Frontal cortex (tissue), 4 donors: ENCODE measurements around the gene ATG9A. TPM values are rescaled to one million over a fixed set of nuclear protein-coding genes. Genes with fewer than 3 reads are reported as not detected.

Experiments
- DNase-seq, 2 donors: peaks; one replicate each; pipeline ENCODE4 v3.0.0; 2012; ENCODE audit warnings: low spot score in 2 of 2
- FAIRE-seq: peaks from 2 replicates; lab custom pipeline; 2012; peaks lifted over from hg19 to GRCh38; lab: Jason Lieb, UNC
- total RNA-seq: library from RNA; depleted of rRNA; stranded (reverse); fragments of >200 nt; gene quantifications from one replicate; pipeline ENCODE4 v1.2.3, GENCODE V29; 2014
- donor health status: control.
- donor health status: control.
- donor health status: control.

Gene ATG9A
- total RNA-seq, 1 donor from 2014 or later, result 19.6 TPM

DNA sequence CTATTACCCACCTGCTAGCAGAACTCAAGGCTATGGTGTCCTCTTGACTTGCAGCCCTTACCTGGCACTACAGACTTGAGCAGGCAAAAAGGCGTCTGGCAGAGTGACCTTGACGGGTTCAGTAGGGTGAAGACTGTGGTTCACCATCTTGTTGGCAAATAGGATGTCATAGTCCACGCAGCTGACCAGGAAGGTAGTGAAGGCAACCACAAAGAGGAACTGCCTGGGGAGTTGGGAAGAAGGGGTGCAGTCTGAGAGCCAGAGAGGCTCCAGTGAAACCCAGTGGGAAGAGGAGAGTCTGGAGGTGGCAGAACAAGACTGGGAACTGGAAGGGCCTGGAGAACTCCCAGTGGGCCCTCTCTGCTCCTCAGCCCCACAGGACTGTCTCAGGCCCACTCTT is 4.1 kb downstream of the ATG9A start:
- no peak for FAIRE-seq

DNA sequence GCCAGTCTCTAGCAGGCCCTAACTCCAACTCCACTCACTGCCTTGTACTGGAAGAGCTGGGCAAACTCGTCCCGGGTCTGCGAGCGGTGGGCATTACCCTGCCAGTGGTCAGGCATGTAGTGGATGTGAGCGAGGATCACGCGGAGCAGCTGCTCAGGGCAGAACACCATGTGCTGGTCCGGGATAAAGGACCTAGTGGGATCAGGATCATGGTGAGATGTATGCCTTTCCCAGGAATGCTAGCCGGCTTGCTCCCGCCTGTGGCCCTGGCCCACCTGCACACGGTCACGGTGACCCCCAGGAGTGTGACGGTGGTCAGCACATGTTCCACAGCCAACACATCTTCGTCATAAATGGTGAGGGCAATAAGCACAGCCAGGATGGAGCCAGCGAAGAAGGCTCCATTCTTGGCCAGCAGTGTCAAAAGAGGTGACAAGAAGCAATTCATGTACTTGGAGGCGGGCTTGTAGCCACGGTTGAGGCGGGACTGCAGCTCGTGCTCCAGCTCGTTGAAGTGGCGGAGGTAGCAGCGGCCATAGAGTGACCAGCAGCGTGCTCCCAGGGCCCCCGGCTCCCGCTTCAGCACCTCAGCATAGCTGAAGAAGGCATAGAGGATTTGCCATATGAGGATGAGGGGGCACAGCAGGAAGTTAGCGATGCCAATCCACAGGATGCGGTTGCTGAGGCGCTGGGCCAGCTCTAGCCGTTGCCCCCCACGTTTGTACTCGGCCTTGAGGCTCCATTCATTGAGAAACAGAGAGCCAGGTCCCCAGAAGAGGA is 5.4 kb downstream of the ATG9A start:
- DNase-seq (no peak), FAIRE-seq (no peak)

More for the DNA sequence above, 4.1 kb downstream of the ATG9A start:
- no peak for DNase-seq

DNA sequence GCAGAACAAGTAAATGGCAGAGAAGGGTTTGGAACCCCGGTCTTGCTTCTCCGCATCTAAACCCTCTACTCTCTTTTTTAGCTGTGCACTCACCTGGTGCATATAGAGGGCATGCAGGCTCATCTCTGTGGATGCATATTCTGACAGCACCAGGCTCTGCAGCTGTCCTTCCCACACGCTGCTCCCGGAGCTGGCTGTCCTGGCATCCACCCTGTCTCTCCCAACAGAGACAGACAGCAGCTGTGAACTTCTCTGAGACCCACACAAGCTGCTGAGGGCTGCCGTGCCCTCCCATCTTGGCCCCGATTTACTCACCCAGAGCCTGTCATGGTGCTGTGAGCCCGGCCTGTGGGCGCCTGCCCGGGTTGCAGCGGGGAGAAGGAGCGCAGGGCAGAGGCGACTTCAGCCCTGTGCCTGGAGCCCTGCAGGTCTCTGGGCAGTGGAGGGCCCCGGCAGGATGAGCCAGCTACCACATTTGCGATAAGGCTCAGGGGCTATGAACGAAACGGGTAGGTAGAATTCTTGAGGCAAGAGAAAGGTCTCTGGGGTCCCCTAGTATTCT is 7.4 kb downstream of the ATG9A start:
- FAIRE-seq (no peak), DNase-seq (no peak)

DNA sequence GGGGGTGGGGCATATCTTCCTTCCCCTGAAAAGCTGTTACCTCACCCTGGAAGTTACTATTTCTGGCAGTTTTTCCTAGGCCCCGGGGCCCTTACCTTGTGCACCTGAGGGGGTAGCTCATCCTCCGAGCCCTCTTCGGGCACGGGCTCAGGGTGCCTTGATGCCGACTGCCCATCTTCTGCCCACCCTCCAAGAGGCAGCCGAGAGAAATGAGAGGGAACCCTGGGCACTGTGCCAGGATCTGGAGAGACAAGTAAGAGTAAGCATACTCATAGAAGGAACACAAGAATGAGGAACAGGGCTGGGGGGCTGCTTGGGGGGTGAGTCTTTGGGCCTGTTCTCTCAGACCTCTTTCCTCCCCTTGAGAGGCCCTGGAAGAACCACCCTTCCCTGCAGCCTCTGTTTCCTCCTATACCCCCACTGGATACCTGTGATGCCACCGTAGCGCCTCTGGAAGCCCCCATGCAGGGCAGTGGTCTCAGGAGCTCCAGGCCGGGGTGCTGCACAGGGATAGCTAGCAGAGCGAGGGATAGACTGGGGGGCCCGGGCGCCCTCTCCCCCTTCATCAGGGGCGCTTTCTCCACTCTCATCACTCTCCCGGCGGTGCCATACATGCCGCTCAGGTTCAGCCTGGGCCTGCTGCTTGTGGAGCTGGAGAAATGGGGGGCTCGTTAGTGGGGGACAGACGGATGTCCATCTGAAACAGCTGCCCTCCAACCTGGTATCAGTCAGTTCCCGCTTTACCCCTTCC is 8.6 kb downstream of the ATG9A start:
- no peak for FAIRE-seq
- no peak for DNase-seq

DNA sequence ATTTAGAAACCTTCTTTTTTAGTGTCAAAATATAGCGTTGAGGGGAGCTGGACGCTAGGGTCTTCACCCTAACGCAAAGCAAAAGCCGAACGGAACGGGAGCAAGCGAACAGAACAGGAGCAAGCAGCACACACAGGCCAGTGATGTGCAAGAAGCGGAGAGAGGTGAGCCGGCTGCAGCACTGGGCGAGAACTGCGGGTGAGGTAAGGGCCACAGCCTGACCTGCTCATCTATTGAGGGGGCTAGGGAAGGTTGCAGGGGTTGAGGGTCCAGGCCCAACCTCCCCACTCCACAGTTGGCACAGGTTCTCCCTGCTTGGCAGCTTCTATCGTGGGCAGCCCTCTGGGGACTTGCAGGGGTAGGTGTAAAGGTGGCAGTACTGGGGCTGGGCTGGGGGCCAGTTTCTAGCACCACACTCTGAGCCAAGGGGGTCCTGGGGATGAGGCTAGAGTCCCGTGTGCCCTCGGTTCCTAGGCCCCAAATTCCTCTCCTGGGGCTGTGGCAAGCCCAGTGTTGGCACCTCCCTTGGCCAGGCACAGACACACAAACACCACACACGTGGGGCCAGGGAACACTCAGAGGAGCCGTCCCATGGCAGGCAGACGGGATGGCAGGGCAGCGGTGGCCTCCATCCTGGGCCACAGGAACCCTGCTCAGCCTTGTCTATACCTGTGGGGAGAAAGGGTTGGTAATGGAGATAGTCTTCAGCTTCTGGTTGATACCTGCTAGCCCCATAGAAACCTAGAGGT is 9.5 kb downstream of the ATG9A start:
- DNase-seq (no peak), FAIRE-seq (no peak)

DNA sequence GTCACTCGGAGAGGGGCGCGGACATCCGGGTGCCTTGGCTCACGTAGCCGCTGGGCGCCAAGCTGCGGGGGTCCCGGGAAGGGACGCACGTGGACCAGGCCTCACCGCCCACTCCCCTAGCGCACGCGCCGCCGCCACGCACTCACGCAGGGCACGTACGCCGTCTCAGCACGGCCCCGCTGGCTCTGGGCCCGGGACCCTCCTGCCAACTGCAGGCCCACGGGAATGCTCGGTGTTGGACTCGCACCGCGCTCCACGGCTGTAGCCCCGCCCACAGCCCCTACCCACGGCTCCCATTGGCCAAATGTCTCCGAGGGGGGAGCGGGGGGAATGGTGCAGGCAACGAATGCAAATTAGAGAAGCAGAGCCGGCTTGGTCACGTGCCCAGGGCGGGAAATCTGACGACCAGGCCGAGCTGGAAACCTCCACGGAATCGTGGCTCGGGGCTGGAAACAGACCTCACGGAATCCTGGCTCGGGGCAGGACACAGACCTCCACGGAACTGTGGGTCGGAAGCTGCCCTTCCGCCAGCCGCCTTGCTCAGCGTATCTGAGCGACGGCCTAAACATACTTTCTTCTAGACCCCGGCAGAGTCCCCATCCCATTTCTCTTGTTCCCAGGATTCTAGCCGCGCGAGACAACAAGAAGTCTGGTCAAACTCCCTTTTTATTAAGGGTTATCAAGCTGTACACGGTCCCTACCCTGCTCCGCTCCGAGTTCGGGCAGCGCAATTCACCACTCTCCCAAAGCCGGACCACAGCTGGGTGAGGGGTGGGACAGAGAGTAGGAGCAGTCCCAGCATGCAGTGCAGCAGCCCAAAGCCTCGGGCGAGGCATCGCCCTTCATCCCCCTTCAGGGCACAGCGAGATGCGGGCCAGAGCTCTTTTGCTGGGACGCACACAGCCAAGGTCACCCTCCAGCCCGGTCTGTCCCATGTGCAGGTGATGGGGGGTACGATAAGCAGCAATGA is 10.4 kb downstream of the ATG9A start, which contains the start of gene ABCB6:
Gene ABCB6 (minus strand): TSS at position 227 of the 970 bp plus-strand sequence. CDS start 285 bp downstream, outside the sequence.
- FAIRE-seq (peak; percentile 8), DNase-seq (peak; percentile 95 to 98)

DNA sequence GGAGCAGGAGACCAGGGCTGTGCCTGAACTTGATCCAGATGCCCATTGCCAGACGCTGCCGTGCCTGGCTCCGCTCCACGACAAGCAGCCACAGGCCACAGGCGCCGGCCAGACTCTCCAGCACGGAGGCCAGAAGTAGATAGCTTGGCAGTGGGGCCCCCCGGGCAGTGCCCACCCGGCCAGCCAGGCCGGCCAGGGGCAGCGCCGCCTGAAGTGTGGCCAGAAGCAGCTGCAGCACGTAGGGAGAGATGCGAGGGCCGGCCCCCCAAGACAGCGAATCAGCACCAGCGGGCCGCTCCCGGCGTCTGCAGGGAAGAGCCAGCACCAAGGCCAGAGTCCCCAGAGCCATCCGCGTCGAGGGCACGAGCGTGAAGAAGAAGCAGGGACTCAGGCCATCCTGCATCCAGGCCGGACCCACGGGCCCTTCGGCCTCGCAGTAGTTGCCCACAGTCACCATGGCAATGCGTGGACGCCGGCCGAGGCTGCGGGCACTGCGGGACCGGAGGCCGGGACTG is 11.2 kb downstream of the ATG9A start:
- FAIRE-seq, result no peak

DNA sequence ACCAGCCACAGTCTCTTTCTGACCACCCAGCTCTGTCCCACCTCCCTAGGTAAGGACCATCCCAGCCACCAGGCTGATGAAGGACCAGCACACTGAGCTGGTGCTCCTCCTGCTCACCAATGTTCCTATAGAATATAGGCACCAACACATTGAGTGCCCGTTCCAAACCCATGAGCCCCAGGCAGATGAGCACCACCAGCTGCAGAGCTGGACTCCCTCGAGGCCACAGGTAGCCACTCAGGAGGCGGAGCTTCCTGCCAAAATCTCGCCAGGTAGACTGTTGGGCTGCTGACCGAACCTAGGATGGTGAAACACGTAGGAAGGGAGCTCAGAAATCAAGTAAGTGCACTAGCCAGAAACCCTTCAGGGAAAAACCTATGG is 12.9 kb downstream of the ATG9A start:
- FAIRE-seq (no peak), DNase-seq (no peak)

More for the DNA sequence above, 11.2 kb downstream of the ATG9A start:
- DNase-seq, result peak in 1 of 2 donors; percentile 56

DNA sequence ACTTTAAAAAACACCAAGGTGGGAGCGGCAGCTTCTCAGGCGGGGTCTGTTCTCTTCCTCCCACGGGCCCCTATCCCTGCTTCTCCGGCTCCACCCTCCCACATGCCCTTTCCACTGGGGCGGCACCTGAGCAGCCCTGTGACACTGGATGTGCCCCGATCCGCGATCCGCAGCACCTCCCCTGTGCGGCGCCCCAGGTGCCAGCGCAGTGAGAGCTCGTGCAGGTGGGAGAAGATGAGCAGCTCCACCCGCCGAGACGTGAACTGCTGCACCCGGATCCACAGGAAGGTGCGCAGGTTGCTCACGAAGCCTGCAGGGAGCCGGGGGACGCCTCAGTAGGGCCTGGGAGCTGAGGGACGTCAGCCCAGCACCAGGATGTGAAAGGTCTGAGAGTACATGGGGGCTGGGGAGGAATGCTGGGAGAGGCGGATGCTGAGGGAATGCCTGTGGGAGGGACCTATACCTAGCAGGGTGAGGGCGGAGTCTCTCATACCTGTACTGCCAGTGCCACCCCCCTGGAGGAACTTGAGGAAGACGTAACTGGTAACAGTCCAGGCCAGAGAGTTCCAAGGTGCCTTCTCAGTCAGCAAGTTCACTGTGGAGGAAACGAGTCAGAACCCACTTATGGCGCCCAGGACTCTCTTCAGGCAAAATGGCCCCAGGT is 13.4 kb downstream of the ATG9A start:
- DNase-seq, result no peak
- FAIRE-seq, result no peak

DNA sequence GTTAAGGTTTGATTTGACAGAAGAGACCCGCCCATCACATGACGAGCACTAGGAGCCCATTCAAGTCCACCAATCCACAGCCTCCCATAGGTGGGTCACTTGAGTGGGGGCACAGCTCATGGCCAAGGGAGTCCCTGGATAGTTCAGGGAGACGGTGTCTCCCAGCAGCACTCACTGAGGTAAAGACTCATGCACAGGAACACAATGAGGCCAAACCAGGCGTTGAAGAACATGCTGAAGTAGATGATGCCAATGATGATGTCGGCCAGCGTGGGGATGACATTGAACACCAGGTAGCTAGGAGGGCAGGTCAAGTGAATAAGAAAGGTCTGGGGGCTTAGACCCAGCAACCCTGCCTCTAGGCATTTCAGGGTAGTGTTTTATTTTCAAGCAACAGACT is 14.7 kb downstream of the ATG9A start:
- DNase-seq (no peak), FAIRE-seq (no peak)

DNA sequence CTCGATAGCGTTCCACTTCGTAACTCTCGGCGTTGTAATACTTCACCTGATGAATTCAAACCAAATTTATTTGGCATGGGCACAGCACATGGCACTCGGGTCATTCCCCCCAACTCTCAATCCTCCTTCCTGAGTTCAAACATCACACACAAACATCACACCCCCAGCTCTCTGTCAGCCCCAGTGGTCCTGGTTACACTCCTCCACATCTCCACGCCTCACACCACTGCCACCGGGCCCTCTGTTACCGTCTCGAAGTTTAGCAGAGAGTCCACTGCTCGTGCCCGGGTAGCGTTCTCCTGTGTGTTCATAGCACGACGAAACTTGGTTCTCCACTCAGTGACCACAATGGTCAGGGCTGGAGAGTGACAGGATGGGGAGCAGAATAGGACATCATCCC is 15.3 kb downstream of the ATG9A start:
- DNase-seq, result no peak
- no peak for FAIRE-seq

DNA sequence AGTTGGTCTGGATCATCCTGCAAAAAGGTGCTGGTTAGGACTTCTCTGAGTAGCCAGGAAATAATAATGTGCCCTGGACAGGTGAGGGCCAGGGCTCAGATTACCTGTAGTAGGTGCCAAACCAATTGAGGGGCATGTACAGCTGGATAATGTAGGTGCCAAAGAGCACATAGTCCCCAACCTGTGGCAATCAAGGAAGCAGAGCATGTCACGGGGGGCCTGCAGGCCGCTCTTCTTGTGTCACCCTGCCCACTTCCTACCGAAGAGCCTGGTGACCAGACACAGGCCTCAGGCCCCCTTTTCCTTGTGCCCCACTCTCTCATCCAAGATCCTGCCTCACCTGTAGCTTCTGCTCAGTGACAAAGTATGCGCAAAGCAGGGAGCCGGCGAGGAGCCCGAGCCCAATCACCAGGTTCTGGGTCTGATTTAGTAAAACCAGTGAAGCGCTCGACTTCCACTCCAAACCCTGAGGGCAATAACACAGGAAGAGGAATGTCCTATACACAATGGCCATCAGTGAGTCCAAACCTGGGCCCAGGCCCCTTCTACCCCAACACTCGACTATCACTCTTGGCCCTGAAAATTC is 15.9 kb downstream of the ATG9A start:
- no peak for FAIRE-seq
- DNase-seq, result no peak

DNA sequence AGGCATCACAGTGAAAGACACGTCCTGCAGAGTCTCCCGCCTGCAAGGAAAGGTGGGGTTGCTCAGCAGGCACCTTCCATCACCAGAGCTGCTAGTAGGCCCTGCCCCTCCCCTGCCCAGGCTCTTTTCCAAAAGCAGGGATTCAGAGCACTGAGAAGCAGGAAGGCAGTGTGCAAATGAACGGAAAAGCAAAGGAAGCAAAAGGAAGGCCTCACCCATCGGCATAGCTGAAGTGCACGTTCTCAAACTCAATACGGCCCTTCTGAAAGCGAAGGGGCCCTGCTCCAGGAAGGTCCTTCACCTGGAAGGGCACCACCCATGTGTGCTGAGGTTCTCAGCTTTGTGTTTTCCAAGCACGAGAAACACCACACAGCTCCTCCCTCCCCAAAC is 16.4 kb downstream of the ATG9A start:
- DNase-seq (no peak), FAIRE-seq (no peak)

DNA sequence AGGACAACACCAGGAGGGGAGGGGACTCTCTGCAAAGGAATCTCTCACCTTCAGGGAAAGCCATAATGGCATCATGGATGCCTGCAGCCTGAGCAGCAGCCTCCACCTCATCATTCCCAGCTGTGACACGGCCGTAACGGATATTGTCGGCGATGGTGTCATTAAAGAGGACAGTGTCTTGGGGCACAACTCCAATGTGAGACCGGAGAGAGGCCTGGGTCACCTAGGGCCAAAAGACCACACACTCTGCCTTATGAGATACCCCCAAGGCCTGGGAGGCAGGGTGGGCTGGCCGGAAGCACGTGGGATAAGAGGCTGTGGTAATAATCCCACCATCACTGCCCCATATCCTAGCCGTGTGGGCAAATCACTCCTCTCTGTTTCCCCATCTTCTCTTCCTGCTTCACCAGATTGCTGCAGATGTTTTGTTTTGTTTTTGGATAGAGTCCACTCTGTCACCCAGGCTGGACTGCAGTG is 18.5 kb downstream of the ATG9A start:
- DNase-seq (no peak), FAIRE-seq (no peak)

DNA sequence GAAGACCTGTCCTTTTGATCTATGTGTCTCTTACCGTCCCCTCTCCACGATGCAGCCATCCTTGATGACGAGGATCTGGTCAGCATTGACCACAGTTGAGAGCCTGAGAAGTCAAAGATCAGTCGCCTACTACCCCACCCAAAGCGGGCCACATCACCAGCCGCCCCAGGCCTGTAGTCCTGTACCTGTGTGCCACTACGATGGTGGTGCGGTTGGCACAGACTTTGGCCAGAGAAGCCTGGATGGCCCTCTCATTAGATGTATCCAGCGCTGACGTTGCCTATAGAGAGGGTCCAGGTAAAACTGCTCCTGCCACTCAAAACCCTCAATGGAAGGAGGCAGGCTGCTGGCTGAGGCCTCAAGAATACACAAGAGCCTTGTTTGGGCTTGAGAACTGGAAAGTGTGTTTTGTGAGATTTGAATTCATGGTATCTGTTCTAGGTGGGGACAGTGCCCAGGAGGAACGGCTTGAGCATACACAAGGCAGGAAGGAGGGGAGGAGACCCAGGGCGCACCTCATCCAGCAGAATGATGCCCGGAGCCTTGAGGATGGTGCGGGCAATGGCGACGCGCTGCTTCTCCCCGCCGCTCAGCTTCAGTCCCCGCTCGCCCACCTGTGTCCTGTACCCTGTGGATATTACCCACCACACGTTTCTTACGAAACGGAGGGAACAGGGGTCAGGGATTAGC is 19.1 kb downstream of the ATG9A start:
- FAIRE-seq, result no peak
- no peak for DNase-seq

DNA sequence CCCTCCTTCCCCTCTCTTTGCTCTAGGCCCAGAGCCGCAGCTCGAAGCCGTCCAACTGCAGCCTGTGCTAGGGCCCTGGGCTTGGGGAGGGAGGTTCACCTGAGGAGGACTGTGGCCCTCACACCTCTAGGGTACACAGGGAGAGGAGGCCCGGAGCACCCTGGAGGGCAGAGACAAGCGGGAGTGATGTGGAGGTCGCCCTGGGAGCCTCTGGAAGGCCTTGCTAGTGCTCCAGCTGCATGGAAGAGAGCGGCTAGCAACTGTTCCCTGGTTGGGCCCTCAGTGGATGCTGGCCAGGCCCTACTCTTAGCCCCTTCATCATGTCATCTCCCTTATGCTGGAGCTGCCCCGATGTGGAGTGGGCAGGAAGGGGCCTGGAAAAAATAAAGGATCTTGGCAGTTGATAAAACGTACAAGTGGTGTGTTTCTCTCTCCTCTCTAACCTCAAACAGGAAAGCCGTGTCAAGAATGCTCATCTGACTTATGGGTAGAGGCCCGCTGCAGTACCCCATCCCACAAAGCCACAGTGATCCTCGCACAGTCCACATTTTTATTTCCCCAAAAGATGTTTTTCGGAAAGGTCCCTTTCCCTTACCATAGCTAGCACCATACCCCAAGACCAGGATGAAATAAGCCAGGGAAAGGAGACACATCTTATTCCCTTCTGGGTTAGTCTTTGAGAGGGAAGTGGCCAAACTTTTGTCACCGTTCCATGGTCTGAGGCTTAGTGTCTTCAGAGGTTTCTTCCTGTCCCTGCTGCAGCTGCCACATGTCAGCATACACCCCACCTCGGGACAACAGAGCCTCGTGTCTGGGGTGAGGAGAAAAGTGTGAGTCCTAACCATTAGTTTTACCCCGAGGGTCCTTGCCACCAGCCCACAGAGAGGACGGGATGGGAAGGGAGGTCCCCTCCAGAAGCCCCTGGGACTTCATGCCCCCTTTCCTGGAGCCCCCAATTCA is 19.9 kb downstream of the ATG9A start:
- DNase-seq (no peak), FAIRE-seq (no peak)
